Activated B cell treated with CpG ODN at 0.5 μM for 24 hours (primary cell): ENCODE results near the gene SRPX. TPM values are rescaled to one million over a fixed set of nuclear protein-coding genes. Genes with fewer than 3 reads are reported as not detected.

Experiments
- ATAC-seq: fragments of 200-7000 bp; cut with Tn5 transposase; one replicate; pipeline ENCODE4 v1.10.0; 2021; ENCODE audit warnings: low read depth, mild to moderate bottlenecking, moderate library complexity
- CTCF ChIA-PET: fragments of 350-600 bp; sonication (Branson Sonifier 250); formaldehyde crosslinking; loops from one replicate; lab custom pipeline; 2021; ENCODE audit warnings: antibody characterized with exemption; lab: Charles Lee
- POLR2A ChIA-PET: fragments of 350-600 bp; sonication (Branson Sonifier 250); formaldehyde crosslinking; loops from one replicate; lab custom pipeline; 2021; ENCODE audit warnings: antibody characterized with exemption; lab: Charles Lee
- DNase-seq: peaks from one replicate; pipeline ENCODE4 v3.0.0; 2022
- H3K27ac Mint-ChIP-seq: one replicate; pipeline ENCODE4 v1.8.0; 2020; ENCODE audit warnings: mixed read lengths
- H3K27me3 Mint-ChIP-seq: one replicate; pipeline ENCODE4 v1.8.0; 2021; ENCODE audit warnings: mixed read lengths
- H3K36me3 Mint-ChIP-seq: one replicate; pipeline ENCODE4 v1.8.0; 2021; ENCODE audit warnings: low read depth, mixed read lengths
- H3K4me1 Mint-ChIP-seq: one replicate; pipeline ENCODE4 v1.8.0; 2021; ENCODE audit warnings: mixed read lengths
- H3K4me3 Mint-ChIP-seq: one replicate; pipeline ENCODE4 v1.8.0; 2020; ENCODE audit warnings: mild to moderate bottlenecking, mixed read lengths
- H3K9me3 Mint-ChIP-seq: one replicate; pipeline ENCODE4 v1.8.0; 2020; ENCODE audit warnings: mixed read lengths
- intact Hi-C: fragments of 100-400 bp; cut with micrococcal nuclease; formaldehyde crosslinking; loops from one replicate; pipeline ENCODE4 v1.15.1; 2024
- total RNA-seq: library from RNA; stranded (reverse); gene quantifications from 2 replicates; pipeline ENCODE4 v1.2.3, GENCODE V29; 2022
- TF ChIP-seq, protein P1 (sequence below): fragments of 200-600 bp; IDR thresholded peaks from one replicate; pipeline ENCODE4 v1.8.0; 2022; ENCODE audit warnings: antibody characterized with exemption, mild to moderate bottlenecking

Gene SRPX
- total RNA-seq: not detected in 2 replicates

DNA sequence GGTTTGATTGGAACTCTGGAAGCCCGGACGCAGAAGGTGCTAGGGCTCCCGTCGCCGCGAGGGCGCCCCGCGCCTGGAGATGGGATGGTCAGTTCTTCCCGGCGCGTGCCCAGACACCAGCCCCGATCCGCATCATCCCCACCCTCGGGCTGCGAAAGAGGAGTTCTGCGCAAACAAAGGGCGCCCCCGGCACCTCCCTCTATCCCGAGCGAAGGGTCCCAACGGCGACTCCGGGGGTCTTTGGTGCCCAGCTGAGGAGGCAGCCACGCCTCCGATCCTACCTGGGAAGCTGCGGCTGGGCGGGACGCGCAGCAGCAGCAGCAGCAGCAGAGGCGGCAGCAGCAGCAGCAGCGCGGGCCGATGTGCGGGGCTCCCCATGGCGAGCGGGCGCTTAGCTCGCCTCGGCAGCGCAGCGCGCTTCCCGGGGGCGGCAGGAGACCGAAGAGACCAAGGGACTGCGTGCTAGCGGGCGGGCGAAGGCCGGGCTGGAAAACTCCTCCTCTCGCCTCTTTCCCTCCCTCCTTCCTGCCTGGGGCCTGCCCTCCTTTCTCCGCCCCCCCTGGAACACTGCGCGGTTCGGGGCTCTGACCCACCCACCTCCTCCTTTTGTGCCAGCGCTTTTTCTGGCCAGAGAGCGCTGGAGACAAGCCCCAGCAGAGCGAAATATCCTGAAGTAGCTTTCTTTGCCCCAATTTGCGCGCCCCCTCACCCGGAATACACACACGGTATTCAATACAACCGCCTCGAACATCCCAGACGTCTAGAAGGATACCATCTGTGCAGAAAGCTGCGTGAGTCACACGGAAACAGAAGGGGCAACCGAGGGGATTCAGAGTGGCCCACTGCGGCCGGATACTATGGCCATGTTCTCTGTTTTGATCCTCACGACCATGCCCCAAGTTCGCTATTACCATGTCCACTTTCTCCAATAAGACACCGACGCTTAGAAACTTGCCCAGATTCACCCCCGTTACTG is at the start of gene SRPX:
Gene SRPX (minus strand): TSS at position 457 of the 976 bp plus-strand sequence. CDS start 79 bp downstream, at position 378.
- TF ChIP-seq, protein P1, sequence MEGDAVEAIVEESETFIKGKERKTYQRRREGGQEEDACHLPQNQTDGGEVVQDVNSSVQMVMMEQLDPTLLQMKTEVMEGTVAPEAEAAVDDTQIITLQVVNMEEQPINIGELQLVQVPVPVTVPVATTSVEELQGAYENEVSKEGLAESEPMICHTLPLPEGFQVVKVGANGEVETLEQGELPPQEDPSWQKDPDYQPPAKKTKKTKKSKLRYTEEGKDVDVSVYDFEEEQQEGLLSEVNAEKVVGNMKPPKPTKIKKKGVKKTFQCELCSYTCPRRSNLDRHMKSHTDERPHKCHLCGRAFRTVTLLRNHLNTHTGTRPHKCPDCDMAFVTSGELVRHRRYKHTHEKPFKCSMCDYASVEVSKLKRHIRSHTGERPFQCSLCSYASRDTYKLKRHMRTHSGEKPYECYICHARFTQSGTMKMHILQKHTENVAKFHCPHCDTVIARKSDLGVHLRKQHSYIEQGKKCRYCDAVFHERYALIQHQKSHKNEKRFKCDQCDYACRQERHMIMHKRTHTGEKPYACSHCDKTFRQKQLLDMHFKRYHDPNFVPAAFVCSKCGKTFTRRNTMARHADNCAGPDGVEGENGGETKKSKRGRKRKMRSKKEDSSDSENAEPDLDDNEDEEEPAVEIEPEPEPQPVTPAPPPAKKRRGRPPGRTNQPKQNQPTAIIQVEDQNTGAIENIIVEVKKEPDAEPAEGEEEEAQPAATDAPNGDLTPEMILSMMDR: no peak
- peak within 1 kb of the TSS; percentile 46 for H3K4me3 Mint-ChIP-seq
- no peaks in the 10 kb centered on the region for H3K36me3 Mint-ChIP-seq
- DNase-seq: no peak
- intact Hi-C loops: no loop called here
- peaks cover 37% of the 10 kb centered on the region for H3K27me3 Mint-ChIP-seq
- H3K9me3 Mint-ChIP-seq: no peaks in the 10 kb centered on the region
- H3K27ac Mint-ChIP-seq: no peak within 1 kb of the TSS
- peaks cover 4% of the 10 kb centered on the region for H3K4me1 Mint-ChIP-seq
- ChIA-PET POLR2A (no interaction called here), CTCF (no interaction called here)
- ATAC-seq: no peak

- POLR2A ChIA-PET: no interaction called here
- Mint-ChIP-seq H3K9me3 (no peaks in the 10 kb centered on the region), H3K27ac (no peak overlapping the region), H3K4me1 (peaks cover 2% of the 10 kb centered on the region), H3K36me3 (peaks cover 10% of the 10 kb centered on the region), H3K4me3 (no peak overlapping the region), H3K27me3 (no peaks in the 10 kb centered on the region)
- intact Hi-C loops: no loop called here
- CTCF ChIA-PET: no interaction called here
- DNase-seq (no peak), ATAC-seq (no peak)
- TF ChIP-seq, protein P1: no peak
These were observed 47.3 kb upstream of the SRPX start for GRCh38 chrX:38268011-38268410.

DNA sequence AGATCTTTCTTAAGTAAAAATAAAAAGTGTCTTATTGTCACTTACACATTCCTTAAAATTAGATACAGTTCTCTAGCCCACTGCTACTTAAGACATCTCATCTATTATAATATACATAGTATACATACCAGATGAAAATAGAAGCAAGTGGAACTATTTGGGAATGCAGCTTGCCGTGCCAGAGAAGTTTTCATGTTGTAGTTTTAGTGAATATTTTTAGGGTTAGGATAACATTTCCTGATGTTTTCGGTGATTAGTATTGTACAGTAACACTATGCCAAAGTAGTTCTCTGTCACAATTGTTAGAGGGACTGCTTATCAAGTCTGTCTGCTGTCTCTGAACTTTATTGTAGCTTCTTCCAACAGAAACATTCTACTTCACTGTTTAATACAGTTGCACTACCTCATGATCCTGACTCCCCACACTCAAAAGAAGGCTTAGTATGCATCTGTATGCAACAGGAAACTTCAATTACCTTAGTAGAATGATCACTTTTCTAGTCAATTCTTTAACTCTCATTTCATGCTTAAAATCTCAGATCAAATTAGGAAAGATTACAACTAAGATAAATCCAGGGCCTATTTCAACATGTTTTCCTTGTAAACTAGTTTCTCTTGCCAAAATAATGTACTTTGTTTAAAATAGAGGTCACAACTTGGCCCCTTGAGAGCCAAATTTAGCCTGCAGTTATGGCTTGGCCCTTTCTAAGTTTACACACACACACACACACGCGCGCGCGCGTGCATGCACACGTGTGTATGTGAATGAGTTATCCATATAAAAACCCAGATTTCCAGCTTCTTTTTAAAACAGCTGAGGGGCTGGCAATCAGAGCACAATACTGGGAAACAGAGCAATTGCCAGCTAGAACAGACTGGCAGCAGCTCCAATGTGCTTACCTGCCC is 42.3 kb upstream of the SRPX start:
- Mint-ChIP-seq H3K27ac (no peak overlapping the region), H3K4me3 (no peak overlapping the region), H3K4me1 (no peaks in the 10 kb centered on the region), H3K27me3 (no peaks in the 10 kb centered on the region), H3K36me3 (no peaks in the 10 kb centered on the region), H3K9me3 (no peaks in the 10 kb centered on the region)
- no peak for DNase-seq
- TF ChIP-seq, protein P1: no peak
- no peak for ATAC-seq
- ChIA-PET CTCF (no interaction called here), POLR2A (no interaction called here)
- intact Hi-C loops: no loop called here

DNA sequence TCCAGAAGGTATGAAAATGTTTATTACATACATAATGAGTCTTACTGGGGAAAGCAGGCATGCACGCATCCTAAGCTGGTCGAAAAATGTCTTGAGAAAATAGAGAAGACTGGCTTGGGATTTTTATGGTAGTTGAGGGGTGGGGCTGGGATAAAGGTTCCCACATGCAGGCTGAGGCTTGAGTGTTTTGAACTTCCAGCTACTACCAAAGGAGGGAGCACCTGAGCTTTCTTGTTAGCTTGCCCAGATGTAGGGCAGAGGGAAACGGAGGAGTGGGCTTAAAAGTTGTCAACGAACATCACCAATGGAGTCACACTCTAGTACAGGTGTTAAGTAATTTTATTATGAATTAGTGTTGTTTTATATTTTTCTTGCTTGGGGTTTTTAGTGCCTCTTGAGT is 39.6 kb upstream of the SRPX start:
- intact Hi-C loops: no loop called here

More for the DNA sequence above, 39.6 kb upstream of the SRPX start:
- no peak for DNase-seq
- Mint-ChIP-seq H3K4me1 (no peaks in the 10 kb centered on the region), H3K4me3 (no peak overlapping the region), H3K9me3 (no peaks in the 10 kb centered on the region), H3K27me3 (peaks cover 3% of the 10 kb centered on the region), H3K27ac (no peak overlapping the region), H3K36me3 (no peaks in the 10 kb centered on the region)
- ATAC-seq: no peak
- ChIA-PET POLR2A (no interaction called here), CTCF (interaction anchor here (1.3 kb wide), 1 partner anchor 67 kb away, joined by 3 read pairs; the partner anchor contains the start of gene RPGR)
- TF ChIP-seq, protein P1: no peak
